Body of pancreas (tissue), 4 donors: ENCODE data around the gene RNLS. TPM values are rescaled to one million over a fixed set of nuclear protein-coding genes. Genes with fewer than 3 reads are reported as not detected.

Source experiments
- ATAC-seq: fragments of 150-250 bp; one replicate; pipeline ENCODE4 v1.9.1; 2016
- DNase-seq, 4 donors: peaks; one replicate each; pipeline ENCODE4 v3.0.0-alpha.2; 2019
- H3K27ac ChIP-seq, 4 donors: fragments of 200-600 bp; sonication (generic); 1 replicate in 3 of 4; 2 replicates in 1 of 4; pipeline versions ENCODE4 v1.5.1 to v1.6.1; 2016 to 2019; ENCODE audit warnings: mild to moderate bottlenecking in 1 of 4, mixed read lengths in 1 of 4, moderate library complexity in 1 of 4
- H3K27me3 ChIP-seq, 2 donors: fragments of 200-600 bp; sonication (generic); one replicate each; pipeline ENCODE4 v1.6.0; 2016; ENCODE audit warnings: mild to moderate bottlenecking in 1 of 2
- H3K36me3 ChIP-seq, 2 donors: fragments of 200-600 bp; sonication (generic); replicated peaks in 1 of 2; 2 replicates each; pipeline ENCODE4 v1.5.1; 2016; ENCODE audit warnings: low read depth in 2 of 2; ENCODE audit not compliant: insufficient read depth in 1 of 2
- H3K4me1 ChIP-seq: fragments of 200-600 bp; sonication (generic); one replicate; pipeline ENCODE4 v1.6.0; 2016
- H3K4me3 ChIP-seq, 2 donors: fragments of 200-600 bp; sonication (generic); 1 replicate in 1 of 2; 2 replicates in 1 of 2; pipeline ENCODE4 v1.5.1; 2016 to 2019
- H3K9me3 ChIP-seq, 3 donors: fragments of 200-600 bp; sonication (generic); 1 replicate in 2 of 3; 2 replicates in 1 of 3; pipeline ENCODE4 v1.5.1; 2016
- POLR2A ChIP-seq, 3 donors: fragments of 450-650 bp; IDR thresholded peaks; one replicate each; pipeline ENCODE4 v1.6.1; 2016; ENCODE audit warnings: antibody characterized with exemption in 3 of 3, mild to moderate bottlenecking in 2 of 3
- WGBS, 2 donors: methylation state at CpG; one replicate each; pipeline ENCODE4 v1.1.5; 2017; 5-methylcytosine and 5-hydroxymethylcytosine counted together
- intact Hi-C: fragments of 100-400 bp; cut with DNase I; formaldehyde crosslinking; loops from one replicate; pipeline ENCODE4 v1.15.1; 2023
- total RNA-seq, 2 donors: library from RNA; depleted of rRNA; stranded (reverse); fragments of >200 nt; gene quantifications; one replicate each; pipeline ENCODE4 v1.1.0, GENCODE V29; 2016
- TF ChIP-seq, protein P1 (sequence below), 7 experiments: fragments of 450-650 bp in 4 of 7; fragments of 200-600 bp in 3 of 7; sonication (generic) in 3 of 7; IDR thresholded peaks; one replicate each; pipeline ENCODE4 v1.5.1; 2016 to 2019; ENCODE audit warnings: antibody characterized with exemption in 7 of 7

RNLS gene
- total RNA-seq, 2 donors from 2014 or later: 7.9 to 26.5 TPM

DNA sequence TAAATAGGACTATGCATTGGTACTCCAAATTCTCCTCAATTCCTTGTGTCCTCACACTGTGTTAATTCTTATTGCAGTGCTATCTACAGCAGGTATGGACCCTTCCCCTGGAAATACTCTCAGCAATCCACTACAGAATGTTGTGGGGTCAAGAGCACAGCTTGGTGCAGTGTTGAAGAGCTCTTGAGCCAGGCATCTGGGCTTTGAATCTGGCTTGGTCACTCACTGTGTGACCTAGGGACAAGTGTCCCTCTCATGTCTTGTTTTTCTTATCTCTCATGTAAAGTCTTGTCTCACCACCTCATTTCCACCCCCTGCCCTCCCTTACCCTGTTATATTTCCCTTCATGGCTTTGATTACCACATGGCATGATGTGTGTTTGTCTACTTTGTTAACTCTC is 159.4 kb downstream of the RNLS start:
- DNase-seq: no peak
- Histone ChIP-seq H3K27me3 (no peaks in the 10 kb centered on the region), H3K4me3 (no peak overlapping the region), H3K9me3 (no peaks in the 10 kb centered on the region), H3K4me1 (no peaks in the 10 kb centered on the region), H3K27ac (no peak overlapping the region), H3K36me3 (no peaks in the 10 kb centered on the region)
- no peak for TF ChIP-seq POLR2A (IDR thresholded peaks at IDR 0.05)
- intact Hi-C loops: no loop called here
- ATAC-seq: no peak

DNA sequence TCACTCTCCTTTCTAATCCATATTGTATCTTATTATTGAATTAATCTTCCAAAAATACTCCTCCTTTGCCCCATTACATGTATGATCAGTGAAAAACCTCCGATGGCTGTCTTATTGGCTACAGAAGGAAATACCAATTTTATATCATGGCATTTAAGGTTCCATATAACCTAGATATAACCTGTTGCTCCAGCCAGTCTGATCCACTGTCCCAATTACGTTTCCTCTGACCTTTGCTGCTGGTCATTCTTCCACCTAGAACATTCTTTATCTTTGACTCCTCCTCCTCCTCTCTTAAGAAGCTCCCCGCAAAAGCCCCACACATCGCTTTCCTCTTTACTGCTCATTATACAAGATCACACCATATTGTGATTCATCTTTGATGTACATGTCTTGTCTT is 161.5 kb downstream of the RNLS start:
- no peak overlapping the region for H3K27ac ChIP-seq
- no peaks in the 10 kb centered on the region for H3K27me3 ChIP-seq
- H3K36me3 ChIP-seq: no peaks in the 10 kb centered on the region
- WGBS, 2 donors: 93% methylated on average over 4 of the region's 4 CpGs
- no peak for TF ChIP-seq POLR2A (IDR thresholded peaks at IDR 0.05)
- TF ChIP-seq, protein P1, sequence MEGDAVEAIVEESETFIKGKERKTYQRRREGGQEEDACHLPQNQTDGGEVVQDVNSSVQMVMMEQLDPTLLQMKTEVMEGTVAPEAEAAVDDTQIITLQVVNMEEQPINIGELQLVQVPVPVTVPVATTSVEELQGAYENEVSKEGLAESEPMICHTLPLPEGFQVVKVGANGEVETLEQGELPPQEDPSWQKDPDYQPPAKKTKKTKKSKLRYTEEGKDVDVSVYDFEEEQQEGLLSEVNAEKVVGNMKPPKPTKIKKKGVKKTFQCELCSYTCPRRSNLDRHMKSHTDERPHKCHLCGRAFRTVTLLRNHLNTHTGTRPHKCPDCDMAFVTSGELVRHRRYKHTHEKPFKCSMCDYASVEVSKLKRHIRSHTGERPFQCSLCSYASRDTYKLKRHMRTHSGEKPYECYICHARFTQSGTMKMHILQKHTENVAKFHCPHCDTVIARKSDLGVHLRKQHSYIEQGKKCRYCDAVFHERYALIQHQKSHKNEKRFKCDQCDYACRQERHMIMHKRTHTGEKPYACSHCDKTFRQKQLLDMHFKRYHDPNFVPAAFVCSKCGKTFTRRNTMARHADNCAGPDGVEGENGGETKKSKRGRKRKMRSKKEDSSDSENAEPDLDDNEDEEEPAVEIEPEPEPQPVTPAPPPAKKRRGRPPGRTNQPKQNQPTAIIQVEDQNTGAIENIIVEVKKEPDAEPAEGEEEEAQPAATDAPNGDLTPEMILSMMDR (IDR thresholded peaks at IDR 0.05): no peak
- H3K4me3 ChIP-seq: no peak overlapping the region
- ATAC-seq (no peak), DNase-seq (no peak)
- no peaks in the 10 kb centered on the region for H3K9me3 ChIP-seq
- intact Hi-C loops: no loop called here
- H3K4me1 ChIP-seq: no peaks in the 10 kb centered on the region

DNA sequence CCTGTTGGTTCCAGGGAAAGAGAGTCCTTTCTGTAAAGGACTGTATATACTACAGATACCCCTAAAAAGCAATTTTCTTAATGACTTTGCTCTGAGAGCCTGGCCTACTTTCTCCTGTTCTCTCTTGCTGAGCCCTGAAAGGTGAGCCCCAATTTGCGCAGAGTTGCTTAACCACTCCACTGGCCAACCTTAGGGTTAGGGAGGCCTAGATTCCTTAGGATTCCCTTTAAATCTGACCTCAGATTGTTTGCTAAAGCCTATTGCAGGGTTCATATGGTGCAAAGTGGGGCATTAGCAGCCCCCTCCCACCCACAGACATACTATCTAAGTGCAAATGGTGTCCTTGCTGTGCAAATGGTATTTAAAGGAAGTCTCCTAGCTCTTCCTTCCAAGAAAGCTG is 164.2 kb downstream of the RNLS start:
- WGBS, 2 donors: 100% methylated on average over 1 of the region's 1 CpG
- no peaks in the 10 kb centered on the region for H3K27me3 ChIP-seq
- H3K9me3 ChIP-seq: no peaks in the 10 kb centered on the region
- H3K4me1 ChIP-seq: no peaks in the 10 kb centered on the region
- no peak for TF ChIP-seq POLR2A (IDR thresholded peaks at IDR 0.05)
- TF ChIP-seq, protein P1 (IDR thresholded peaks at IDR 0.05): no peak
- no peak for ATAC-seq
- no peak overlapping the region for H3K4me3 ChIP-seq
- DNase-seq: no peak
- intact Hi-C loops: no loop called here
- H3K27ac ChIP-seq: no peak overlapping the region
- H3K36me3 ChIP-seq: no peaks in the 10 kb centered on the region

DNA sequence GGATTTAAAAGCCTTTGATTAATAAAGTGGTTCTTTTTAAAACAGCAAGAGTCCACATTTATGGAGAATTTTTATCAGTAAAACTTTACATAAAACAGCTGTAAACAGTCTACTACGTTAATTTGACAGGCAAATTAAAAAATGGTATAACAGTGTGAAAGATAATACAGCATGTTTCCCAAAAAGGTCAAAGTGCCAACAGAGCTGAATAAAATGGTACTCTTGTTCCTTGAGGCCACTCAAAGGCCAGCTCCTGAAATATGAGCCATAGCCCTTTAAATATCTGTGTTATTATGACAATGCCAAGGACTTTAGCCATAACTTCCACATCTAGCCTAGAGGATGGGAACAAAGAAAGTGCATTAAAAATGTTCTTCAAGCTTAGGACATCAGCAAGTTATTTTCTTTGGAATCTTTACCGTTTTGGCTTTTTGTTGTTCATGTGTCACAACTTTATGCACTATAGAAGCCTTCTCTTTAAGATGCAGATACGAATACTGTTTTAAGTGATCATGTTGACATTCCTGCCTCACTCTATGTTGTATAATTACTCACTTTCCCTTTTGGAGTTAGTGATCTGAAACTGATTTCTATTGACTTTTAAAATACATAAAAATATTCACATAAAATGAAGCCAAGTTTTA is 165.6 kb downstream of the RNLS start:
- Histone ChIP-seq H3K36me3 (no peaks in the 10 kb centered on the region), H3K27me3 (no peaks in the 10 kb centered on the region), H3K4me3 (no peak overlapping the region), H3K4me1 (no peaks in the 10 kb centered on the region), H3K27ac (no peak overlapping the region), H3K9me3 (no peaks in the 10 kb centered on the region)
- WGBS, 2 donors: 67 to 76% methylated on average over 3 of the region's 3 CpGs
- no peak for TF ChIP-seq POLR2A (IDR thresholded peaks at IDR 0.05)
- TF ChIP-seq, protein P1 (IDR thresholded peaks at IDR 0.05): no peak
- DNase-seq (no peak), ATAC-seq (no peak)
- intact Hi-C loops: no loop called here

DNA sequence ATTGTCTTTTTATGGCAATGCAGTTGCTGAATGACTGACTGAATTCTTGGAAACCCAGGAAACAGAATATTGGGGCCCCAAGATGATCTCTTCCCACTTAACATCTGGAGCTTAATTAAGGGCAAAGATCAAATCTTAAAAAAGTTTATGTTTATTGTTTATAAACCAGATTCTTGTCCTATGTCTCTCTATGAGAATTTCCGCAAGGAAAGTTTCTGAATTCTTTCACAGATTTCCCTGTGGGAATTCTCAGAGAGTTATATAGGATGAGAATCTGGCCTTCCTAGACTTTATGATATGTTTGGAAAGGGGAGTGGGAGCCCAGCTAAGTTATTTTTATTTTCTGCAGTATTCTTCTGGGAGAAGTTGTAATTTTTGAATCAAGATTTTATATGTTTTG is 166.3 kb downstream of the RNLS start:
- TF ChIP-seq, protein P1 (IDR thresholded peaks at IDR 0.05): no peak
- no peak for TF ChIP-seq POLR2A (IDR thresholded peaks at IDR 0.05)
- ATAC-seq (no peak), DNase-seq (no peak)
- Histone ChIP-seq H3K27ac (no peak overlapping the region), H3K27me3 (no peaks in the 10 kb centered on the region), H3K4me3 (no peak overlapping the region), H3K36me3 (no peaks in the 10 kb centered on the region), H3K9me3 (no peaks in the 10 kb centered on the region), H3K4me1 (no peaks in the 10 kb centered on the region)
- intact Hi-C loops: no loop called here
- WGBS, 2 donors: 96 to 97% methylated on average over 1 of the region's 1 CpG
